HG03342 (cell line): Measurements from ENCODE around the gene GNLY.
"Not testable (repeated sequence)": the region's sequence is repeated elsewhere in the genome, so short reads cannot be mapped to it uniquely, and the experiment has no call there.

Experiments used
- ATAC-seq: cut with Tn5 transposase; IDR thresholded peaks from one replicate; pipeline ENCODE4 v1.9.1; 2021; ENCODE audit warnings: mild to moderate bottlenecking, moderate library complexity; ENCODE audit not compliant: unreplicated experiment

The GNLY gene

GRCh38 chr2:85694052-85695025 is at the start of gene GNLY:
TSS of gene GNLY (plus strand) at chr2:85694358. CDS start at chr2:85694419, 61 bp downstream.
- ATAC-seq, result no peak

- no peak for ATAC-seq
Measured at GRCh38 chr2:85644909-85645308, 49.2 kb upstream of the GNLY start.

- no peak for ATAC-seq
Measured at GRCh38 chr2:85646166-85646565, 48.0 kb upstream of the GNLY start.

- peak; percentile 84 for ATAC-seq
Measured at GRCh38 chr2:85647823-85648526, 46.2 kb upstream of the GNLY start.

GRCh38 chr2:85648619-85649018 is 45.5 kb upstream of the GNLY start:
- ATAC-seq, result peak; percentile 42

GRCh38 chr2:85649201-85650190 is 44.7 kb upstream of the GNLY start:
- ATAC-seq, result no peak

- ATAC-seq, result no peak
Measured at GRCh38 chr2:85650456-85650855, 43.7 kb upstream of the GNLY start.

- no peak for ATAC-seq
Measured at GRCh38 chr2:85651097-85651496, 43.1 kb upstream of the GNLY start.

GRCh38 chr2:85652056-85652455 is 42.1 kb upstream of the GNLY start:
- ATAC-seq, result no peak

GRCh38 chr2:85653996-85654395 is 40.2 kb upstream of the GNLY start:
- no peak for ATAC-seq

- no peak for ATAC-seq
Measured at GRCh38 chr2:85655961-85656417, 38.2 kb upstream of the GNLY start.

GRCh38 chr2:85656468-85656867 is 37.7 kb upstream of the GNLY start:
- ATAC-seq, result no peak

- ATAC-seq, result not testable (repeated sequence)
Measured at GRCh38 chr2:85657399-85657798, 36.8 kb upstream of the GNLY start.

GRCh38 chr2:85659324-85659981 is 34.7 kb upstream of the GNLY start:
- ATAC-seq, result no peak

- ATAC-seq, result not testable (repeated sequence)
Measured at GRCh38 chr2:85660301-85660700, 33.9 kb upstream of the GNLY start.

GRCh38 chr2:85660725-85661124 is 33.4 kb upstream of the GNLY start:
- no peak for ATAC-seq

GRCh38 chr2:85661139-85661858 is 32.9 kb upstream of the GNLY start:
- no peak for ATAC-seq

GRCh38 chr2:85662899-85663593 is 31.1 kb upstream of the GNLY start:
- no peak for ATAC-seq
